Neuronal stem cell (in vitro differentiated cells): ENCODE results near the gene ST6GALNAC2.

Experiments
- DNase-seq: peaks from one replicate; pipeline ENCODE4 v3.0.0-alpha.2; 2013; ENCODE audit warnings: low spot score
- H2AFZ ChIP-seq: one replicate; pipeline ENCODE4 v1.6.1; 2013; ENCODE audit warnings: mild to moderate bottlenecking, low read length, inconsistent platforms
- H2AK5ac ChIP-seq: 2 replicates; pipeline ENCODE4 v1.6.1; 2013; ENCODE audit warnings: low read depth, mild to moderate bottlenecking, inconsistent platforms, low read length, moderate library complexity, mixed read lengths
- H2BK120ac ChIP-seq: 2 replicates; pipeline ENCODE4 v1.6.1; 2013; ENCODE audit warnings: low read depth, mild to moderate bottlenecking, inconsistent platforms, low read length, moderate library complexity, mixed read lengths
- H2BK12ac ChIP-seq: one replicate; pipeline ENCODE4 v1.6.1; 2013; ENCODE audit warnings: low read length, inconsistent platforms
- H2BK15ac ChIP-seq: 2 replicates; pipeline ENCODE4 v1.6.1; 2013; ENCODE audit warnings: mild to moderate bottlenecking, low read length, inconsistent platforms, mixed read lengths
- H2BK5ac ChIP-seq: one replicate; pipeline ENCODE4 v1.6.1; 2013; ENCODE audit warnings: inconsistent platforms, mild to moderate bottlenecking, low read length, moderate library complexity
- H3K14ac ChIP-seq: one replicate; pipeline ENCODE4 v1.6.1; 2013; ENCODE audit warnings: low read length, inconsistent platforms
- H3K18ac ChIP-seq: 2 replicates; pipeline ENCODE4 v1.6.1; 2013; ENCODE audit warnings: low read length, inconsistent platforms
- H3K23ac ChIP-seq: 2 replicates; pipeline ENCODE4 v1.6.1; 2013; ENCODE audit warnings: low read depth, mild to moderate bottlenecking, mixed read lengths, low read length, inconsistent platforms; ENCODE audit not compliant: poor library complexity
- H3K27ac ChIP-seq: replicated peaks from 3 replicates; pipeline ENCODE4 v1.5.1; 2013; ENCODE audit warnings: low read length, inconsistent platforms
- H3K27me3 ChIP-seq, 3 experiments: 2 replicates each; pipeline ENCODE4 v1.6.1; 2013; ENCODE audit warnings: low read length in 3 of 3, mild to moderate bottlenecking in 2 of 3, inconsistent platforms in 1 of 3, low read depth in 1 of 3, mixed read lengths in 1 of 3, moderate library complexity in 1 of 3; ENCODE audit not compliant: control insufficient read depth in 3 of 3, insufficient read depth in 3 of 3
- H3K36me3 ChIP-seq, 2 donors: replicated peaks in 1 of 2; 2 replicates each; pipeline ENCODE4 v1.6.1; 2013; ENCODE audit warnings: low read length in 2 of 2; ENCODE audit not compliant: control insufficient read depth in 2 of 2, insufficient read depth in 2 of 2
- H3K4ac ChIP-seq: 2 replicates; pipeline ENCODE4 v1.6.1; 2013; ENCODE audit warnings: inconsistent platforms, mild to moderate bottlenecking, low read length, moderate library complexity
- H3K4me1 ChIP-seq, 2 donors: 1 replicate in 1 of 2; 2 replicates in 1 of 2; pipeline ENCODE4 v1.6.1; 2013; ENCODE audit warnings: low read length in 2 of 2, low read depth in 1 of 2; ENCODE audit not compliant: control insufficient read depth in 2 of 2, insufficient read depth in 1 of 2
- H3K4me2 ChIP-seq: one replicate; pipeline ENCODE4 v1.6.1; 2013; ENCODE audit warnings: mild to moderate bottlenecking, low read length, inconsistent platforms; ENCODE audit not compliant: insufficient read depth, poor library complexity, severe bottlenecking
- H3K4me3 ChIP-seq, 2 donors: 2 replicates each; pipeline ENCODE4 v1.5.1; 2013; ENCODE audit warnings: low read length in 2 of 2, mild to moderate bottlenecking in 2 of 2, inconsistent platforms in 1 of 2, moderate library complexity in 1 of 2
- H3K79me1 ChIP-seq: one replicate; pipeline ENCODE4 v1.6.1; 2013; ENCODE audit warnings: low read depth, mild to moderate bottlenecking, inconsistent platforms, low read length, moderate library complexity
- H3K9ac ChIP-seq: one replicate; pipeline ENCODE4 v1.6.1; 2013; ENCODE audit warnings: mild to moderate bottlenecking, low read depth, low read length, inconsistent platforms; ENCODE audit not compliant: poor library complexity
- H3K9me3 ChIP-seq, 2 donors: replicated peaks in 1 of 2; 2 replicates each; pipeline versions ENCODE3 to v1.6.1; 2013; ENCODE audit warnings: low read length in 2 of 2, mild to moderate bottlenecking in 2 of 2, inconsistent platforms in 1 of 2, low read depth in 1 of 2, mixed read lengths in 1 of 2, moderate library complexity in 1 of 2; ENCODE audit not compliant: control insufficient read depth in 2 of 2, insufficient read depth in 1 of 2
- H4K8ac ChIP-seq: one replicate; pipeline ENCODE4 v1.6.1; 2013; ENCODE audit warnings: low read depth, mild to moderate bottlenecking, inconsistent platforms, low read length, moderate library complexity
- H4K91ac ChIP-seq: one replicate; pipeline ENCODE4 v1.6.1; 2013; ENCODE audit warnings: low read length, low read depth, mild to moderate bottlenecking, inconsistent platforms; ENCODE audit not compliant: poor library complexity
- WGBS, 2 donors: extraction: QIAGEN DNeasy Blood & Tissue Kit; methylation state at CpG; one replicate each; pipeline ENCODE4 v1.1.7; 2013; ENCODE audit warnings: missing lambda C conversion rate in 2 of 2, mixed read lengths in 1 of 2; ENCODE audit not compliant: insufficient read length in 2 of 2, insufficient replicate concordance in 1 of 2; ENCODE audit errors: extremely low coverage in 2 of 2; 5-methylcytosine and 5-hydroxymethylcytosine counted together

Gene ST6GALNAC2

GRCh38 chr17:76578376-76578775 is 7.3 kb downstream of the ST6GALNAC2 start:
- Histone ChIP-seq H3K4ac (no peak overlapping the region), H2BK15ac (no peak overlapping the region), H3K4me3 (no peak overlapping the region), H3K4me2 (no peak overlapping the region), H2BK120ac (no peak overlapping the region), H3K27ac (no peak overlapping the region), H2AFZ (no peak overlapping the region), H3K36me3 (no peaks in the 10 kb centered on the region), H3K23ac (no peak overlapping the region), H3K18ac (no peak overlapping the region), H2BK5ac (no peak overlapping the region), H3K27me3 (peaks cover 0 to 33% (median 6%) of the 10 kb centered on the region in 3 experiments), H3K14ac (no peak overlapping the region), H3K9me3 (no peaks in the 10 kb centered on the region), H3K4me1 (peaks cover 3 to 12% of the 10 kb centered on the region in 2 donors), H2BK12ac (no peak overlapping the region), H4K91ac (no peak overlapping the region), H4K8ac (no peak overlapping the region), H3K9ac (no peak overlapping the region), H2AK5ac (no peak overlapping the region), H3K79me1 (no peaks in the 10 kb centered on the region)
- no CpG with 5 or more reads among the region's 5 CpGs for WGBS, 2 donors
- no peak for DNase-seq

GRCh38 chr17:76577876-76578275 is 7.8 kb downstream of the ST6GALNAC2 start:
- H2BK120ac ChIP-seq, result no peak overlapping the region
- no peak overlapping the region for H2AFZ ChIP-seq
- H3K4me1 ChIP-seq, result peaks cover 3 to 12% of the 10 kb centered on the region in 2 donors
- no peak overlapping the region for H2BK5ac ChIP-seq
- H3K4me3 ChIP-seq, result no peak overlapping the region
- no peak overlapping the region for H3K18ac ChIP-seq
- H4K8ac ChIP-seq, result no peak overlapping the region
- no peak overlapping the region for H2AK5ac ChIP-seq
- no peak for DNase-seq
- H3K4me2 ChIP-seq, result no peak overlapping the region
- peaks cover 0 to 29% (median 5%) of the 10 kb centered on the region in 3 experiments for H3K27me3 ChIP-seq
- WGBS, 2 donors, result no CpG with 5 or more reads among the region's 7 CpGs
- H3K9ac ChIP-seq, result no peak overlapping the region
- no peak overlapping the region for H3K23ac ChIP-seq
- H3K4ac ChIP-seq, result no peak overlapping the region
- H2BK15ac ChIP-seq, result no peak overlapping the region
- no peak overlapping the region for H2BK12ac ChIP-seq
- no peaks in the 10 kb centered on the region for H3K9me3 ChIP-seq
- H3K79me1 ChIP-seq, result no peaks in the 10 kb centered on the region
- no peaks in the 10 kb centered on the region for H3K36me3 ChIP-seq
- no peak overlapping the region for H3K14ac ChIP-seq
- H3K27ac ChIP-seq, result no peak overlapping the region
- no peak overlapping the region for H4K91ac ChIP-seq

GRCh38 chr17:76576189-76576588 is 9.5 kb downstream of the ST6GALNAC2 start:
- 100% methylated on average over 2 of the region's 9 CpGs; no CpG with 5 or more reads in 1 of the 2 donors for WGBS, 2 donors
- Histone ChIP-seq H3K27ac (no peak overlapping the region), H4K8ac (no peak overlapping the region), H3K4me3 (no peak overlapping the region), H2BK120ac (no peak overlapping the region), H3K36me3 (no peaks in the 10 kb centered on the region), H3K9ac (no peak overlapping the region), H3K23ac (no peak overlapping the region), H3K79me1 (no peaks in the 10 kb centered on the region), H3K18ac (no peak overlapping the region), H3K9me3 (no peaks in the 10 kb centered on the region), H2BK12ac (no peak overlapping the region), H2BK15ac (no peak overlapping the region), H3K27me3 (peaks cover 0 to 15% (median 2%) of the 10 kb centered on the region in 3 experiments), H3K4ac (no peak overlapping the region), H3K14ac (no peak overlapping the region), H2AK5ac (no peak overlapping the region), H4K91ac (no peak overlapping the region), H3K4me2 (no peak overlapping the region), H2BK5ac (no peak overlapping the region), H3K4me1 (peaks cover 3 to 7% of the 10 kb centered on the region in 2 donors), H2AFZ (no peak overlapping the region)
- no peak for DNase-seq

GRCh38 chr17:76575570-76575969 is 10.1 kb downstream of the ST6GALNAC2 start:
- no peak overlapping the region for H2BK5ac ChIP-seq
- no peak overlapping the region for H4K8ac ChIP-seq
- H3K14ac ChIP-seq, result no peak overlapping the region
- no peaks in the 10 kb centered on the region for H3K79me1 ChIP-seq
- H3K4me3 ChIP-seq, result no peak overlapping the region
- no peak overlapping the region for H2BK15ac ChIP-seq
- no peak for DNase-seq
- H3K9me3 ChIP-seq, result no peaks in the 10 kb centered on the region
- no peak overlapping the region for H3K23ac ChIP-seq
- H4K91ac ChIP-seq, result no peak overlapping the region
- H2BK12ac ChIP-seq, result no peak overlapping the region
- H3K27ac ChIP-seq, result no peak overlapping the region
- H3K27me3 ChIP-seq, result peaks cover 0 to 10% (median 2%) of the 10 kb centered on the region in 3 experiments
- no peak overlapping the region for H2BK120ac ChIP-seq
- H3K4me1 ChIP-seq, result peaks cover 0 to 2% of the 10 kb centered on the region in 2 donors
- no peak overlapping the region for H2AFZ ChIP-seq
- no CpG with 5 or more reads among the region's 5 CpGs for WGBS, 2 donors
- H2AK5ac ChIP-seq, result no peak overlapping the region
- H3K36me3 ChIP-seq, result no peaks in the 10 kb centered on the region
- no peak overlapping the region for H3K4me2 ChIP-seq
- H3K4ac ChIP-seq, result no peak overlapping the region
- no peak overlapping the region for H3K18ac ChIP-seq
- H3K9ac ChIP-seq, result no peak overlapping the region
